Osteoblast (primary cell): Measurements from ENCODE around the gene GDNF. TPM values are rescaled to one million over a fixed set of nuclear protein-coding genes. Genes with fewer than 3 reads are reported as not detected.

Experiments used
- DNase-seq: peaks from one replicate; pipeline ENCODE4 v3.0.0; 2011; ENCODE audit warnings: low spot score, mixed read lengths; ENCODE audit not compliant: insufficient read length; ENCODE audit errors: missing footprints
- H2AFZ ChIP-seq: 2 replicates; pipeline ENCODE4 v1.6.0; 2011; ENCODE audit warnings: mild to moderate bottlenecking, low read length
- H3K27ac ChIP-seq: 2 replicates; pipeline ENCODE4 v1.5.1; 2011; ENCODE audit warnings: mild to moderate bottlenecking, low read depth, low read length, moderate library complexity
- H3K27me3 ChIP-seq: 2 replicates; pipeline ENCODE4 v1.6.0; 2012; ENCODE audit warnings: mild to moderate bottlenecking, control low read depth, inconsistent platforms, low read length, moderate library complexity; ENCODE audit not compliant: insufficient read depth
- H3K36me3 ChIP-seq: 2 replicates; pipeline ENCODE4 v1.5.1; 2011; ENCODE audit warnings: mild to moderate bottlenecking, low read length, control low read depth, moderate library complexity; ENCODE audit not compliant: insufficient read depth
- H3K4me1 ChIP-seq: 2 replicates; pipeline ENCODE4 v1.5.1; 2011; ENCODE audit warnings: mild to moderate bottlenecking, low read length, control low read depth, moderate library complexity; ENCODE audit not compliant: insufficient read depth
- H3K4me2 ChIP-seq: 2 replicates; pipeline ENCODE4 v1.6.0; 2011; ENCODE audit warnings: mild to moderate bottlenecking, low read length; ENCODE audit not compliant: insufficient read depth
- H3K4me3 ChIP-seq: fragments of 200-600 bp; sonication (generic); 3 replicates; pipeline ENCODE4 v1.5.1; 2012; ENCODE audit warnings: mild to moderate bottlenecking, low read length, inconsistent platforms; ENCODE audit not compliant: insufficient read depth
- H3K79me2 ChIP-seq: 2 replicates; pipeline ENCODE4 v1.6.0; 2012; ENCODE audit warnings: mild to moderate bottlenecking, low read length, control low read depth, inconsistent platforms; ENCODE audit not compliant: insufficient read depth
- H3K9me3 ChIP-seq: 2 replicates; pipeline ENCODE4 v1.5.1; 2011; ENCODE audit warnings: low read depth, low read length, control low read depth
- H4K20me1 ChIP-seq: 2 replicates; pipeline ENCODE4 v1.6.0; 2012; ENCODE audit warnings: mild to moderate bottlenecking, low read length, control low read depth; ENCODE audit not compliant: insufficient read depth
- CTCF ChIP-seq: IDR thresholded peaks from 2 replicates; pipeline ENCODE4 v1.5.1; 2011; ENCODE audit warnings: mild to moderate bottlenecking, low read depth, low read length, moderate library complexity; ENCODE audit errors: extremely low read depth
- total RNA-seq: library from RNA; depleted of rRNA; stranded (reverse); fragments of >200 nt; gene quantifications from 2 replicates; pipeline ENCODE4 v1.2.3, GENCODE V29; 2012

GDNF gene
- total RNA-seq, 1 donor: 6.2 TPM

DNA sequence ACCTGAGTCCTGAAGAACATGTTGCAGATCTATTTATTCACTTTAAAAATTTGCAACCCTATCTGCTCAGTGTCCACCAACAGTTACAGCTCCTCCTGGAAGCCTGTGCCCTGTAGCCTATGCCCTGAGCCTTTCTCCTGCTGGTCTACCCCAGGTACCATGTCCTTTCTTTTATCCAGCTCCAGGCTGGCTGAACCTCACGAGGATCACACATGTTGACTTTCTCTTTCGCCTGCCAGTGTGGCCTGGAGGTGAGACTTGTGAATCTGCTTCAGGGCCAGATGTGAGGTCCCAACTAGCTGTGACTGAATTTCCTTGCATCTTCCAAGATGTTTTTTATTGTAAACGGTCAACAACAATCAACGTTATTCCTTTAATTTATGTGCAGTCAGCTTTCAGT, 70.7 kb downstream of the GDNF start:
- Histone ChIP-seq H3K4me1 (peaks cover 38% of the 10 kb centered on the region), H3K79me2 (no peaks in the 10 kb centered on the region), H4K20me1 (no peaks in the 10 kb centered on the region), H2AFZ (no peak overlapping the region), H3K27ac (no peak overlapping the region), H3K4me3 (no peak overlapping the region), H3K4me2 (no peak overlapping the region), H3K27me3 (no peaks in the 10 kb centered on the region), H3K36me3 (no peaks in the 10 kb centered on the region), H3K9me3 (no peaks in the 10 kb centered on the region)
- TF ChIP-seq CTCF: no peak
- no peak for DNase-seq

DNA sequence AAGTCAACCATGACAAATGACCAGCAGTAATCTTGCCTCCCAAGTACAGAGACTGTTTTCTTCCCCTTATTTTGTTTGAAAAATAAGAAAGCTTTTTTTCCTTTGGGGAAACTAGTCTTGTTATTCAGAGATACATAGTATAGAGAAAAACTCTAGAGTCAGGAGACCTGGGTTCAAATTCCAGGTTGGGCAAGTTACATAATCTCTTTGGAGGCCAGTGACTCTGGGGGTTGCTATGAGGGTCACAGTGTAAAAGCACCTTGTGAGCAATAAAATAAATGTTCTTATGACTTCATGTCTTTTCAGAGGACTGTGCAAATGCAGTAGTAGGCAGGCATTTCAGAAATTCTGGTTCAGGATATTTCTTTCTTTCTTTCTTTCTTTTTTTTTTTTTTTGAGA, 71.5 kb downstream of the GDNF start:
- Histone ChIP-seq H2AFZ (no peak overlapping the region), H4K20me1 (no peaks in the 10 kb centered on the region), H3K4me2 (no peak overlapping the region), H3K27ac (no peak overlapping the region), H3K36me3 (no peaks in the 10 kb centered on the region), H3K79me2 (no peaks in the 10 kb centered on the region), H3K4me1 (peaks cover 38% of the 10 kb centered on the region), H3K4me3 (no peak overlapping the region), H3K9me3 (no peaks in the 10 kb centered on the region), H3K27me3 (no peaks in the 10 kb centered on the region)
- TF ChIP-seq CTCF: no peak
- DNase-seq: no peak

DNA sequence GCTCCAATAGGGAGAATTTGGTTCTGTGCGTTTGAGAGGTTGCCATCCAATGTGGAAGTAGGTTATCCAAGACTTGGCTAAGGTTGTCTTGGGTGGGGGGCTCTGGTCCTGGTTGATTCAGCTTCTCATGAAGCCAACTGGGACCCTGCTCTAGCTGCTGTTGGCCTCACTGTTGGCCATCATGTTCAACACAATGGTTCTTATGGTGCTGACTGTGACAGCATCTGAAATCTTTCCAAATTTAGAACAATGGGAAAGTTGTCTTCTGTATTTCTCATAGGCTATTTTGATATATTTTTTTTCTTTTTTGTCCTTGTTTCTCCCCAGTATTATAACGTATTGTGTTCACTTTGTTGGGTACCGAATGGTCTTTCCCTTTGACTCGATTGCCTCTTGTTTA, 71.9 kb downstream of the GDNF start:
- no peak for TF ChIP-seq CTCF
- DNase-seq: no peak
- H3K4me3 ChIP-seq: no peak overlapping the region

GRCh38 chr5:37767251-37767650, 72.6 kb downstream of the GDNF start:
- no peak overlapping the region for H3K27ac ChIP-seq

More for the DNA sequence above, 71.9 kb downstream of the GDNF start:
- H3K4me2 ChIP-seq: no peak overlapping the region
- H2AFZ ChIP-seq: no peak overlapping the region
- H3K4me1 ChIP-seq: peaks cover 36% of the 10 kb centered on the region
- H3K9me3 ChIP-seq: no peaks in the 10 kb centered on the region
- no peak overlapping the region for H3K27ac ChIP-seq
- H3K27me3 ChIP-seq: no peaks in the 10 kb centered on the region
- no peaks in the 10 kb centered on the region for H3K79me2 ChIP-seq
- H3K36me3 ChIP-seq: no peaks in the 10 kb centered on the region
- H4K20me1 ChIP-seq: no peaks in the 10 kb centered on the region

More at GRCh38 chr5:37767251-37767650, 72.6 kb downstream of the GDNF start:
- no peak overlapping the region for H3K4me2 ChIP-seq
- no peaks in the 10 kb centered on the region for H3K79me2 ChIP-seq
- H3K4me1 ChIP-seq: peaks cover 32% of the 10 kb centered on the region
- H2AFZ ChIP-seq: no peak overlapping the region
- no peak for DNase-seq
- H3K27me3 ChIP-seq: no peaks in the 10 kb centered on the region
- H3K4me3 ChIP-seq: no peak overlapping the region
- TF ChIP-seq CTCF: no peak
- no peaks in the 10 kb centered on the region for H3K36me3 ChIP-seq
- H4K20me1 ChIP-seq: no peaks in the 10 kb centered on the region
- H3K9me3 ChIP-seq: no peaks in the 10 kb centered on the region
